ENCODE data around the gene RTN4RL1. TPM values are rescaled to one million over a fixed set of nuclear protein-coding genes. Genes with fewer than 3 reads are reported as not detected.

The RTN4RL1 gene
- total RNA-seq, 1 donor from 2014 or later, result not detected

DNA sequence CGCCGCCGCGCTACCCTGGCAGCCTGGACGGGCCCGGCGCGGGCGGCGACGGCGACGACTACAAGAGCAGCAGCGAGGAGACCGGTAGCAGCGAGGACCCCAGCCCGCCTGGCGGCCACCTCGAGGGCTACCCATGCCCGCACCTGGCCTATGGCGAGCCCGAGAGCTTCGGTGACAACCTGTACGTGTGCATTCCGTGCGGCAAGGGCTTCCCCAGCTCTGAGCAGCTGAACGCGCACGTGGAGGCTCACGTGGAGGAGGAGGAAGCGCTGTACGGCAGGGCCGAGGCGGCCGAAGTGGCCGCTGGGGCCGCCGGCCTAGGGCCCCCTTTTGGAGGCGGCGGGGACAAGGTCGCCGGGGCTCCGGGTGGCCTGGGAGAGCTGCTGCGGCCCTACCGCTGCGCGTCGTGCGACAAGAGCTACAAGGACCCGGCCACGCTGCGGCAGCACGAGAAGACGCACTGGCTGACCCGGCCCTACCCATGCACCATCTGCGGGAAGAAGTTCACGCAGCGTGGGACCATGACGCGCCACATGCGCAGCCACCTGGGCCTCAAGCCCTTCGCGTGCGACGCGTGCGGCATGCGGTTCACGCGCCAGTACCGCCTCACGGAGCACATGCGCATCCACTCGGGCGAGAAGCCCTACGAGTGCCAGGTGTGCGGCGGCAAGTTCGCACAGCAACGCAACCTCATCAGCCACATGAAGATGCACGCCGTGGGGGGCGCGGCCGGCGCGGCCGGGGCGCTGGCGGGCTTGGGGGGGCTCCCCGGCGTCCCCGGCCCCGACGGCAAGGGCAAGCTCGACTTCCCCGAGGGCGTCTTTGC is 32.8 kb upstream of the RTN4RL1 start:
- no peak overlapping the region for H3K27ac Mint-ChIP-seq
- TF ChIP-seq, protein P1, sequence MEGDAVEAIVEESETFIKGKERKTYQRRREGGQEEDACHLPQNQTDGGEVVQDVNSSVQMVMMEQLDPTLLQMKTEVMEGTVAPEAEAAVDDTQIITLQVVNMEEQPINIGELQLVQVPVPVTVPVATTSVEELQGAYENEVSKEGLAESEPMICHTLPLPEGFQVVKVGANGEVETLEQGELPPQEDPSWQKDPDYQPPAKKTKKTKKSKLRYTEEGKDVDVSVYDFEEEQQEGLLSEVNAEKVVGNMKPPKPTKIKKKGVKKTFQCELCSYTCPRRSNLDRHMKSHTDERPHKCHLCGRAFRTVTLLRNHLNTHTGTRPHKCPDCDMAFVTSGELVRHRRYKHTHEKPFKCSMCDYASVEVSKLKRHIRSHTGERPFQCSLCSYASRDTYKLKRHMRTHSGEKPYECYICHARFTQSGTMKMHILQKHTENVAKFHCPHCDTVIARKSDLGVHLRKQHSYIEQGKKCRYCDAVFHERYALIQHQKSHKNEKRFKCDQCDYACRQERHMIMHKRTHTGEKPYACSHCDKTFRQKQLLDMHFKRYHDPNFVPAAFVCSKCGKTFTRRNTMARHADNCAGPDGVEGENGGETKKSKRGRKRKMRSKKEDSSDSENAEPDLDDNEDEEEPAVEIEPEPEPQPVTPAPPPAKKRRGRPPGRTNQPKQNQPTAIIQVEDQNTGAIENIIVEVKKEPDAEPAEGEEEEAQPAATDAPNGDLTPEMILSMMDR (IDR thresholded peaks at IDR 0.05), result no peak
- H3K4me1 Mint-ChIP-seq, result peaks cover 37% of the 10 kb centered on the region
- ATAC-seq (ENCODE audit: low read depth), result no peak
- H3K27me3 Mint-ChIP-seq, result peaks cover 5% of the 10 kb centered on the region
- peak overlapping the region; percentile 46 for H3K4me3 Mint-ChIP-seq
- H3K36me3 Mint-ChIP-seq (ENCODE audit: low read depth), result peaks cover 16% of the 10 kb centered on the region
- ChIA-PET POLR2A (interaction anchor here (0.8 to 24.5 kb wide), 12 partner anchors 11 to 188 kb away, joined by 3 to 449 read pairs (median 5); no protein-coding TSS in a partner anchor), CTCF (interaction anchor here (0.6 to 8.6 kb wide), 21 partner anchors 9 to 224 kb away, joined by 3 to 228 read pairs (median 5); no protein-coding TSS in a partner anchor)
- H3K9me3 Mint-ChIP-seq, result no peaks in the 10 kb centered on the region
- intact Hi-C loops (cut with micrococcal nuclease), result loop anchor here (2.0 to 5.0 kb wide), 2 partner anchors 44 to 279 kb away; partner anchors contain the start of genes SGSM2 and TSR1
- peak; percentile 33 for DNase-seq

DNA sequence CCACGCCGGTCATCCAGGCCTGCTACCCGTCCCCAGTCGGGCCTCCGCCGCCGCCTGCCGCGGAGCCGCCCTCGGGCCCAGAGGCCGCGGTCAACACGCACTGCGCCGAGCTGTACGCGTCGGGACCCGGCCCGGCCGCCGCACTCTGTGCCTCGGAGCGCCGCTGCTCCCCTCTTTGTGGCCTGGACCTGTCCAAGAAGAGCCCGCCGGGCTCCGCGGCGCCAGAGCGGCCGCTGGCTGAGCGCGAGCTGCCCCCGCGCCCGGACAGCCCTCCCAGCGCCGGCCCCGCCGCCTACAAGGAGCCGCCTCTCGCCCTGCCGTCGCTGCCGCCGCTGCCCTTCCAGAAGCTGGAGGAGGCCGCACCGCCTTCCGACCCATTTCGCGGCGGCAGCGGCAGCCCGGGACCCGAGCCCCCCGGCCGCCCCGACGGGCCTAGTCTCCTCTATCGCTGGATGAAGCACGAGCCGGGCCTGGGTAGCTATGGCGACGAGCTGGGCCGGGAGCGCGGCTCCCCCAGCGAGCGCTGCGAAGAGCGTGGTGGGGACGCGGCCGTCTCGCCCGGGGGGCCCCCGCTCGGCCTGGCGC is 32.1 kb upstream of the RTN4RL1 start:
- Mint-ChIP-seq H3K27ac (no peak overlapping the region), H3K4me3 (no peak overlapping the region), H3K36me3 (ENCODE audit: low read depth) (peaks cover 12% of the 10 kb centered on the region), H3K9me3 (no peaks in the 10 kb centered on the region), H3K27me3 (peaks cover 5% of the 10 kb centered on the region), H3K4me1 (peaks cover 38% of the 10 kb centered on the region)
- no peak for ATAC-seq (ENCODE audit: low read depth)
- TF ChIP-seq, protein P1 (IDR thresholded peaks at IDR 0.05), result no peak
- ChIA-PET POLR2A (interaction anchor here (1.0 to 24.5 kb wide), 6 partner anchors 11 to 159 kb away, joined by 3 to 449 read pairs (median 6); no protein-coding TSS in a partner anchor), CTCF (interaction anchor here (1.1 to 8.6 kb wide), 15 partner anchors 10 to 225 kb away, joined by 3 to 228 read pairs (median 8); no protein-coding TSS in a partner anchor)
- intact Hi-C loops (cut with micrococcal nuclease), result loop anchor here (2.0 to 5.0 kb wide), 2 partner anchors 45 to 280 kb away; partner anchors contain the start of genes SGSM2 and TSR1
- DNase-seq, result peak; percentile 40

DNA sequence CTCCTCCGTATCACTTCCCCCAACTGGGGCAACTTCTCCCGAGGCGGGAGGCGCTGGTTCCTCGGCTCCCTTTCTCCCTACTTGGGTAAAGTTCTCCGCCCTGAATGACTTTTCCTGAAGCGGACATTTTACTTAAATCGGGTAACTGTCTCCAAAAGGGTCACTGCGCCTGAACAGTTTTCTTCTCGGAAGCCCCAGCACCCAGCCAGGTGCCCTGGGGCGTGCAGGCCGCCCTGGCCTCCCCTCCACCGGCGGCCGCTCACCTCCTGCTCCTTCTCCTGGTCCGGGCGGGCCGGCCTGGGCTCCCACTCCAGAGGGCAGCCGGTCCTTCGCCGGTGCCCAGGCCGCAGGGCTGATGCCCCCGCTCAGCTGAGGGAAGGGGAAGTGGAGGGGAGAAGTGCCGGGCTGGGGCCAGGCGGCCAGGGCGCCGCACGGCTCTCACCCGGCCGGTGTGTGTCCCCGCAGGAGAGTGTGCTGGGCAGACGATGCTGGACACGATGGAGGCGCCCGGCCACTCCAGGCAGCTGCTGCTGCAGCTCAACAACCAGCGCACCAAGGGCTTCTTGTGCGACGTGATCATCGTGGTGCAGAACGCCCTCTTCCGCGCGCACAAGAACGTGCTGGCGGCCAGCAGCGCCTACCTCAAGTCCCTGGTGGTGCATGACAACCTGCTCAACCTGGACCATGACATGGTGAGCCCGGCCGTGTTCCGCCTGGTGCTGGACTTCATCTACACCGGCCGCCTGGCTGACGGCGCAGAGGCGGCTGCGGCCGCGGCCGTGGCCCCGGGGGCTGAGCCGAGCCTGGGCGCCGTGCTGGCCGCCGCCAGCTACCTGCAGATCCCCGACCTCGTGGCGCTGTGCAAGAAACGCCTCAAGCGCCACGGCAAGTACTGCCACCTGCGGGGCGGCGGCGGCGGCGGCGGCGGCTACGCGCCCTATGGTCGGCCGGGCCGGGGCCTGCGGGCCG is 31.4 kb upstream of the RTN4RL1 start:
- CTCF ChIA-PET, result interaction anchor here (1.1 to 8.6 kb wide), 16 partner anchors 8 to 226 kb away, joined by 3 to 228 read pairs (median 10); no protein-coding TSS in a partner anchor
- peak; percentile 60 for DNase-seq
- Mint-ChIP-seq H3K27me3 (peaks cover 11% of the 10 kb centered on the region), H3K4me1 (peaks cover 45% of the 10 kb centered on the region), H3K27ac (peak overlapping the region; percentile 41), H3K36me3 (ENCODE audit: low read depth) (peaks cover 7% of the 10 kb centered on the region), H3K4me3 (peak overlapping the region; percentile 75), H3K9me3 (no peaks in the 10 kb centered on the region)
- TF ChIP-seq, protein P1 (IDR thresholded peaks at IDR 0.05), result no peak
- intact Hi-C loops (cut with micrococcal nuclease), result loop anchor here (2.0 to 5.0 kb wide), 2 partner anchors 46 to 280 kb away; partner anchors contain the start of genes SGSM2 and TSR1
- POLR2A ChIA-PET, result interaction anchor here (0.5 to 24.5 kb wide), 12 partner anchors 8 to 657 kb away, joined by 3 to 449 read pairs (median 4); partner anchors contain the start of gene YWHAE
- no peak for ATAC-seq (ENCODE audit: low read depth)

DNA sequence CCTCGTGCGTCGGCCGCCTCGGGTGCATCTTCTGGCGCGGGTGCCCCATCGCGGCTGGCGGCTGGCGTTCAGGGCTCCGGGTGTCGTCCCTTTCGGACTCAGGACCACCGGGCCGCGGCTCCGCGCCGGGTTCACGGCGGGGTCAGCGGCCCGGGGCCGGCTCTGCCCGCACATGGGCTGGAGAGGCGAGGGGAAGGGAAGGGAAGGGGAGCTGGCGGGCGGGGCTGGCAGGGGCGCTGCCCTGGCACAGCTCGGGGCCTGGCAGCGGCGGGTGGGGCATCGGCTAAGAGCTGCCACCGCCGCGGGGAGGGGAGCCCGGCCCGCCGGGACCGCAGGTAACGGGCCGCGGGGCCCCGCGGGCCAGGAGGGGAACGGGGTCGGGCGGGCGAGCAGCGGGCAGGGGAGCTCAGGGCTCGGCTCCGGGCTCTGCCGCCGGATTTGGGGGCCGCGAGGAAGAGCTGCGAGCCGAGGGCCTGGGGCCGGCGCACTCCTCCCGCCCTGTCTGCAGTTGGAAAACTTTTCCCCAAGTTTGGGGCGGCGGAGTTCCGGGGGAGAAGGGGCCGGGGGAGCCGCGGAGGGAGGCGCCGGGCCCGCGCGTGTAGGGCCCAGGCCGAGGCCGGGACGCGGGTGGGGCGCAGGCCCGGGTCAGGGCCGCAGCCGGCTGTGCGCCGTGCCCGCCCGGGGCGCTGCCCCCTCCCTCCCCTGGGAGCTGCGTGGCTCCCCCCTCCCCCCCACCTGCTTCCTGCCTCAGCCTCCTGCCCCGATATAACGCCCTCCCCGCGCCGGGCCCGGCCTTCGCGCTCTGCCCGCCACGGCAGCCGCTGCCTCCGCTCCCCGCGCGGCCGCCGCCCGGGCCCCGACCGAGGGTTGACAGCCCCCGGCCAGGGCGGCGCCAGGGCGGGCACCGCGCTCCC is 30.4 kb upstream of the RTN4RL1 start:
- DNase-seq (peak; percentile 45), ATAC-seq (ENCODE audit: low read depth) (no peak)
- CTCF ChIA-PET, result interaction anchor here (1.0 to 8.6 kb wide), 22 partner anchors 9 to 229 kb away, joined by 3 to 228 read pairs (median 5); no protein-coding TSS in a partner anchor
- TF ChIP-seq, protein P1 (IDR thresholded peaks at IDR 0.05), result no peak
- Mint-ChIP-seq H3K27me3 (peaks cover 11% of the 10 kb centered on the region), H3K36me3 (ENCODE audit: low read depth) (peaks cover under 1% of the 10 kb centered on the region), H3K9me3 (no peaks in the 10 kb centered on the region), H3K4me1 (peaks cover 45% of the 10 kb centered on the region), H3K4me3 (peak overlapping the region; percentile 75), H3K27ac (no peak overlapping the region)
- POLR2A ChIA-PET, result interaction anchor here (0.5 to 24.5 kb wide), 14 partner anchors 9 to 656 kb away, joined by 3 to 449 read pairs (median 4); partner anchors contain the start of genes DPH1 and YWHAE
- intact Hi-C loops (cut with micrococcal nuclease), result loop anchor here (1.0 to 5.0 kb wide), 4 partner anchors 47 to 281 kb away; partner anchors contain the start of genes SGSM2 and TSR1

All from activated B cell treated with CpG ODN at 0.5 μM for 24 hours (primary cell).